Measurements from ENCODE around the gene WDR46.

WDR46 gene

DNA sequence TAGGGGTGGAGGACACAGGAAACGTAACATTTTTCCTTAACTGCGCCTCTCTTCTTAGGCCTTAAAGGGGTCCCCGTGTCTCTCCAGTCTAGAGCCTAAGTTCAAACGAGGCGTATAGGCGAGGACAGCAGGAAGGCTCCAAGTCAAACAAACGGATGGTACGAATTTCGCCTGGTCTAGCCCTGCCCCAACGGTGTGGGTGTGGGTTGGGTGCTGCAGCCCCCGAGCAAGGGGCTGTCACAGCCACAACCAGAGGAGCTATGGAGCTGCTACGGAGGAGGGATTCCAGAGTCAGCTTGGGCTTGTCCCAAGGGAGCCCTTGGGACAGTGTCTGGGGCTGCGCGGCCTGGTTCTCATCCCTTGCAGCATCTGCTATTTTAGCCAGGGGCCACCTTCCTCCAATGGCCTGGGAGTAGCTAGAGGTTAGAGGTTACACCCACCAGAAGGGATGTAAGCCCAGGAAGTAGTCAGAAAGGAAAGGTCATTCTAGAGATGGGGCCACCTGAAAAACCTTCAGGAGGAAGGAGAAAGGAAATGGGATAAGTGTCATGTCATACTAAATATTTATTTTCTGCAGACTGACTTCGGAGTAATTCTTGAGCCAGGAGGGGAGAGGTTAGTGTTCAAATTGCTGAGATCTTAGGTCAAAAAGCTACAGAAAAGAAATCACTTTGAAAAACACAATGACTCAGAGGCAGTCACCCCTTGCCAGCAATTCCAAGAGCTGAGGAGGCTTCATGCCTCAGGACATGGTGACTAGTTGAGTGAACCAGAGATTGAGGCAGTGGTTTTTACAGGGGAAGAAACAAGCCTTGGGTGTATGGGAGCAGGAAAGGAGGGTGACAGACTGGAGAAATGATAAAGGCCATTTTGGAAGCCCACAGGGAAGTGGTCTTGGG, 39.1 kb downstream of the WDR46 start:
- H3K9ac ChIP-seq (ENCODE audit: low read depth in 1 of 2, low read length in 2 of 2) = peak overlapping the region; percentile 74 to 87
- H3K9me3 ChIP-seq (ENCODE audit: control insufficient read depth in 2 of 2, low read length in 2 of 2) = no peaks in the 10 kb centered on the region
- H3K27me3 ChIP-seq (ENCODE audit: control insufficient read depth in 2 of 2, insufficient read depth in 2 of 2, low read length in 2 of 2) = no peaks in the 10 kb centered on the region
- H3K27ac ChIP-seq (ENCODE audit: low read depth in 2 of 2, low read length in 2 of 2) = peak overlapping the region; percentile 85 to 93
- H3K4me3 ChIP-seq (ENCODE audit: low read length in 2 of 2) = peak overlapping the region; percentile 73 to 83
- H3K4me1 ChIP-seq (ENCODE audit: control insufficient read depth in 2 of 2, insufficient read depth in 2 of 2, low read length in 2 of 2) = peaks cover 17 to 21% of the 10 kb centered on the region in 2 donors
- H3K36me3 ChIP-seq (ENCODE audit: control insufficient read depth in 2 of 2, insufficient read depth in 2 of 2, low read length in 2 of 2) = peaks cover 0 to 14% of the 10 kb centered on the region in 2 donors

DNA sequence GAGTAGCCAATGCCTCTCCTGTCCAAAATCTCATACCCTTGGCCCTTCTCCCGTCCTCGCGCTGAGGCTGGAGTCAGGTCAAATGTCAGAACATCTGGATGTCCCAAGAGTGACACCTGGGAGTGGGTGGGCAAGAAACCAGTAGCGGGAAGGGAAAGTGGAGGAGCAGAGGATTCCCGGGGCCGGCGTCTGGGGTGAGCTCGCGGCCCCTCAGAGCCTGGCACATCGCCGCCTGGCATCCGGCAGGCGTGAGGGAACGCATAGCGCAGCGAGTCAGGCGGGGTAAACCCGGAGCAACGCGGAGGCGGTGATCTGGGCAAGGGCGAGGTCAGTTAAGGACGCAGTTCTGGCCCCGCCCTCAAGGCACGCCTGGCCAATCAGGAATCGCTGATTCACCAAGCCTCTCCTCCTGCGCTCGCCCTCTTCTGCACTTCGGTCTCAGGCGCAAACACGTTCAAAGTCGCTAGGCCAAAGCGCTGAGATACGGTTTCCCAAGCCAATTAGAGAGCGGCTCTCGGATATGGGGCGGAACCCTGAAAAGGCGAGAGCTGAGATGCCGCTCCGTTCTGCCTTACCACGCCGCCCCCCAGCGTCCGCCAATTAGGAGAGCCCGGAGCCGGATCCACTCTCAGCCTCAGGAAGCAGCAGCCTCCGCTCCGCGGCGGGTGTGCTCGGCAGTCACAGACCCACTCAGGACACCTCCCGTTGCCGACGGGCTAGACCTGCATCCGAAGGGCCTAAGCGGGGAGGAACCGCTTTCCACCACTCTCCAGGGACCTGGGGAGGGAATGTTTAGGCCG, 39.9 kb downstream of the WDR46 start:
- Histone ChIP-seq H3K9ac (ENCODE audit: low read depth in 1 of 2, low read length in 2 of 2) (peak overlapping the region; percentile 81 to 87), H3K4me1 (ENCODE audit: control insufficient read depth in 2 of 2, insufficient read depth in 2 of 2, low read length in 2 of 2) (peaks cover 17 to 21% of the 10 kb centered on the region in 2 donors), H3K27ac (ENCODE audit: low read depth in 2 of 2, low read length in 2 of 2) (peak overlapping the region; percentile 85 to 93), H3K27me3 (ENCODE audit: control insufficient read depth in 2 of 2, insufficient read depth in 2 of 2, low read length in 2 of 2) (no peaks in the 10 kb centered on the region), H3K36me3 (ENCODE audit: control insufficient read depth in 2 of 2, insufficient read depth in 2 of 2, low read length in 2 of 2) (peaks cover 0 to 14% of the 10 kb centered on the region in 2 donors), H3K4me3 (ENCODE audit: low read length in 2 of 2) (peak overlapping the region; percentile 73 to 83), H3K9me3 (ENCODE audit: control insufficient read depth in 2 of 2, low read length in 2 of 2) (no peaks in the 10 kb centered on the region)

DNA sequence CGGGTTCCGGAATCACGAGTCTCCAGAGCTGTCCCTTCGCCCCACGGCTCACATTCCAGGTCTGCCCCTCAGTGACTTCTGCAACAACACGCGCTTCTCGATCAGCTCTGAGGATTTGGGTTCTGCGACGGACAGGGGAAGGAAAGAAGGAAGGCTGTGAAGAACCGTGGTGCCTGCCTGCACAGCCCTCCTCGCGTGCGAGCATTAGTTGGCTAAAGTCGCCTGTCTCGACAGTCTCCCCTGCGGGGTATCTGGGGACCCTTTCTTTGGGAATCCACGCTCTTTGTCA, 40.5 kb downstream of the WDR46 start:
- Histone ChIP-seq H3K9ac (ENCODE audit: low read depth in 1 of 2, low read length in 2 of 2) (peak overlapping the region; percentile 81 to 85), H3K27ac (ENCODE audit: low read depth in 2 of 2, low read length in 2 of 2) (peak overlapping the region; percentile 85 to 93), H3K36me3 (ENCODE audit: control insufficient read depth in 2 of 2, insufficient read depth in 2 of 2, low read length in 2 of 2) (peaks cover 0 to 14% of the 10 kb centered on the region in 2 donors), H3K27me3 (ENCODE audit: control insufficient read depth in 2 of 2, insufficient read depth in 2 of 2, low read length in 2 of 2) (no peaks in the 10 kb centered on the region), H3K4me3 (ENCODE audit: low read length in 2 of 2) (peak overlapping the region; percentile 73 to 83), H3K9me3 (ENCODE audit: control insufficient read depth in 2 of 2, low read length in 2 of 2) (no peaks in the 10 kb centered on the region), H3K4me1 (ENCODE audit: control insufficient read depth in 2 of 2, insufficient read depth in 2 of 2, low read length in 2 of 2) (peaks cover 17 to 21% of the 10 kb centered on the region in 2 donors)

DNA sequence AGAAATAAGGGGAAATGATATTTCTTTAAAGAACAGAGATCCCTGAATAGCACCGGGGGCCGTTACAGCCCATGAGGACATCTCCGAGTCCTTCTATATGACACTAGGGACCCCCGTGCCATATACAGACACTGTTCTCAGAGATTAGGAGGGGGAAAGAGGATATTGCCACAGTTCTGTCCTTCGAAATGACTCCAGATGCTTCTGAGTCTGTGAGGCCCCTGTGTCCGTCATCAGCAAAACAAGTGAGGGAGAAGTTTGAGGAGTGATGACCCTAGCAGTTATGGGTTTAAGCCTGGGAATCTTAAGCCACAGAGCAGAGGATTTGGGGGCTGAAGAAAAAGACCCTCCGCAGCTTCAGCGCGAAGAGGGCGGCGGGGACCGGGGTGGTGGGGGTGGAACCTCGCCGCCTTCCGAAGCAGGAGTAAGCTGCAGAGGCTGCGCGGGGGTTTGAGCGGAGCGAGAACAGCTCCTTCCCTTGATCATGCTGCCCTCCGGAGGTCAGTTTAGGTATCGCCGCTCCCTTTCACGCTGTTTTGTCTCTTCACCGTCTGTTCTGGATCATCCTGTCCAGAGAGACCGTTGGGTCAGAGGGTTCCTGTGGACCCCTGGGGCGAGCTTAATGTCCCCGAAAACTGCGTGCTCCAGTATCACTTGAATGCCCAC, 40.9 kb downstream of the WDR46 start:
- H3K27ac ChIP-seq (ENCODE audit: low read depth in 2 of 2, low read length in 2 of 2) = peak overlapping the region; percentile 85 to 93
- no peaks in the 10 kb centered on the region for H3K9me3 ChIP-seq (ENCODE audit: control insufficient read depth in 2 of 2, low read length in 2 of 2)
- peak overlapping the region; percentile 81 to 85 for H3K9ac ChIP-seq (ENCODE audit: low read depth in 1 of 2, low read length in 2 of 2)
- peaks cover 17 to 21% of the 10 kb centered on the region in 2 donors for H3K4me1 ChIP-seq (ENCODE audit: control insufficient read depth in 2 of 2, insufficient read depth in 2 of 2, low read length in 2 of 2)
- H3K27me3 ChIP-seq (ENCODE audit: control insufficient read depth in 2 of 2, insufficient read depth in 2 of 2, low read length in 2 of 2) = no peaks in the 10 kb centered on the region
- peak overlapping the region; percentile 73 to 83 for H3K4me3 ChIP-seq (ENCODE audit: low read length in 2 of 2)
- peaks cover 0 to 14% of the 10 kb centered on the region in 2 donors for H3K36me3 ChIP-seq (ENCODE audit: control insufficient read depth in 2 of 2, insufficient read depth in 2 of 2, low read length in 2 of 2)

DNA sequence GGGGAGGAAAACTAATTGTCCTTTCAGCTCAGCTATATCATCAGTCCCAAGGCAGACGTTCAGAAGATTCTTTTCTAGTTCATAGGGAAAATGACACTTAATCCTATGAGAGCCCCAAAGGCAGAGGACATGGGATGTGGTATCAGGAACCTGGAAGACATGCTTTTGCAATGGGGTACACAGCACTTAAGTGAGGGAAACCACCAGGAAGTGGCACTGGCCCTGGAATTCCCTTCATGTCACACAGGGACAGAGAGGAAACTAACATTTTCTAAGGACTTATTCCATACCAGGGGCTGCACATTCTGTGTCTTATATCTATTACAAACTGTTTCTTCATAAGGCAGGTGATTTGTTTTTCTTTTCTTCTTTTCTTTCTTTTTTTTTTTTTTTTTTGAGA, 45.6 kb downstream of the WDR46 start:
- Histone ChIP-seq H3K36me3 (ENCODE audit: control insufficient read depth in 2 of 2, insufficient read depth in 2 of 2, low read length in 2 of 2) (no peaks in the 10 kb centered on the region), H3K4me3 (ENCODE audit: low read length in 2 of 2) (no peak overlapping the region), H3K27me3 (ENCODE audit: control insufficient read depth in 2 of 2, insufficient read depth in 2 of 2, low read length in 2 of 2) (peaks cover 5 to 11% of the 10 kb centered on the region in 2 donors), H3K4me1 (ENCODE audit: control insufficient read depth in 2 of 2, insufficient read depth in 2 of 2, low read length in 2 of 2) (peaks cover 2 to 6% of the 10 kb centered on the region in 2 donors), H3K27ac (ENCODE audit: low read depth in 2 of 2, low read length in 2 of 2) (no peak overlapping the region), H3K9me3 (ENCODE audit: control insufficient read depth in 2 of 2, low read length in 2 of 2) (no peaks in the 10 kb centered on the region), H3K9ac (ENCODE audit: low read depth in 1 of 2, low read length in 2 of 2) (no peak overlapping the region)

DNA sequence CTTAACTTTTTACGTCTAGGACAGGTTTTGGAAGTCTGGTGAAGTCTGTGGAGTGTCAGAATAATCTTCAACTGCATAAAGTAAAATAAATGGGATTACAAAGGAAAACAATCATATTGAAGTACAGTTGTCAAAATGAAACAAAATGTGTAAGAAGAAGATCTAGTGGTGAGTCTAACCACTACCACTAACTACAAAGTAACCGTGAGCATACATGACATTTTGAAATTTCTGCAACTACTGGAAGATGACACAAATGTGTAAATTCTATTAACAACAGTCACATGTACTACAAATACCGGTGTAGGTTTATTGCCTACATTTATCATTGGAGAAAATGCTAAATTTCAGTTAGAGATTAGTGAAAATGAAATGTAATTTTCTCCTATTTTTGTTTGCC, 47.1 kb downstream of the WDR46 start:
- H3K36me3 ChIP-seq (ENCODE audit: control insufficient read depth in 2 of 2, insufficient read depth in 2 of 2, low read length in 2 of 2) = no peaks in the 10 kb centered on the region
- no peak overlapping the region for H3K27ac ChIP-seq (ENCODE audit: low read depth in 2 of 2, low read length in 2 of 2)
- H3K9me3 ChIP-seq (ENCODE audit: control insufficient read depth in 2 of 2, low read length in 2 of 2) = no peaks in the 10 kb centered on the region
- H3K4me3 ChIP-seq (ENCODE audit: low read length in 2 of 2) = no peak overlapping the region
- no peaks in the 10 kb centered on the region for H3K4me1 ChIP-seq (ENCODE audit: control insufficient read depth in 2 of 2, insufficient read depth in 2 of 2, low read length in 2 of 2)
- peaks cover 5 to 11% of the 10 kb centered on the region in 2 donors for H3K27me3 ChIP-seq (ENCODE audit: control insufficient read depth in 2 of 2, insufficient read depth in 2 of 2, low read length in 2 of 2)
- H3K9ac ChIP-seq (ENCODE audit: low read depth in 1 of 2, low read length in 2 of 2) = no peak overlapping the region

DNA sequence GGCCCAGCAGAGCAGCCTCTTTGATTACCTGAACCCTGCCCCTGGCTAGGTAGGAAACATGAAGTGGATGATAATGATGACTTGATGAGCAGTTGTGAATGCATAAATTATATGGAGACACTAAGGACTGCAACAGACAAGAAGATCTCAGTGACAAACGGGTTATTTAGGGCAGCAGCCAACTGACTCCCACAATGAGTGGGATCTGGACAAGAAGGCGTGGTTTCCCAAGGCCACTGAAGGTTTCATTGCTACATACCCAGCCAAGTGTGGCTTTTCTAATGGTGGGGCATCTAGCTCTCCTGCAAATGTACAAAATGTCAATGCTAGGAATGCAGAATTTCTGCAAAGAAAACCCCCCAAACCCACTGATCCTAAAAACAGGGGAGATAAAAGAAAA, 51.3 kb downstream of the WDR46 start:
- H3K36me3 ChIP-seq (ENCODE audit: control insufficient read depth in 2 of 2, insufficient read depth in 2 of 2, low read length in 2 of 2) = no peaks in the 10 kb centered on the region
- H3K4me3 ChIP-seq (ENCODE audit: low read length in 2 of 2) = no peak overlapping the region
- H3K9me3 ChIP-seq (ENCODE audit: control insufficient read depth in 2 of 2, low read length in 2 of 2) = no peaks in the 10 kb centered on the region
- H3K27me3 ChIP-seq (ENCODE audit: control insufficient read depth in 2 of 2, insufficient read depth in 2 of 2, low read length in 2 of 2) = peaks cover 8 to 15% of the 10 kb centered on the region in 2 donors
- H3K9ac ChIP-seq (ENCODE audit: low read depth in 1 of 2, low read length in 2 of 2) = no peak overlapping the region
- no peaks in the 10 kb centered on the region for H3K4me1 ChIP-seq (ENCODE audit: control insufficient read depth in 2 of 2, insufficient read depth in 2 of 2, low read length in 2 of 2)
- H3K27ac ChIP-seq (ENCODE audit: low read depth in 2 of 2, low read length in 2 of 2) = no peak overlapping the region

DNA sequence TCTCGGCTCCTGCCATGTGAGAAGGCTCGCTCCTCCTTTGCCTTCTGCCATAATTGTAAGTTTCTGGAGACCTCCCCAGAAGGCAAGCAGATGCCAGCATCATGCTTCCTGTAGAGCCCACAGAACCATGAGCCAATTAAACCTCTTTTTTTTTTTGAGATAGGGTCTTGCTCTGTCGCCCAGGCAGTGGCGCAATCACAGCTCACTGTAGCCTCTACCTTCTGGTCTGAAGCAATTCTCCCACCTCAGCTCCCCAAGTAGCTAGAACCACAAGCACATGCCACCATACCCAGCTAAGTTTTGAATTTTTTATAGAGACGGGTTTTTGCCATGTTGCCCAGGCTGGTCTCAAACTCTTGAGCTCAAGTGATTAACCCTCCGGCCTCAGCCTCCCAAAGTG, 52.2 kb downstream of the WDR46 start:
- no peak overlapping the region for H3K27ac ChIP-seq (ENCODE audit: low read depth in 2 of 2, low read length in 2 of 2)
- no peak overlapping the region for H3K4me3 ChIP-seq (ENCODE audit: low read length in 2 of 2)
- H3K9me3 ChIP-seq (ENCODE audit: control insufficient read depth in 2 of 2, low read length in 2 of 2) = no peaks in the 10 kb centered on the region
- no peaks in the 10 kb centered on the region for H3K36me3 ChIP-seq (ENCODE audit: control insufficient read depth in 2 of 2, insufficient read depth in 2 of 2, low read length in 2 of 2)
- H3K9ac ChIP-seq (ENCODE audit: low read depth in 1 of 2, low read length in 2 of 2) = no peak overlapping the region
- H3K4me1 ChIP-seq (ENCODE audit: control insufficient read depth in 2 of 2, insufficient read depth in 2 of 2, low read length in 2 of 2) = no peaks in the 10 kb centered on the region
- H3K27me3 ChIP-seq (ENCODE audit: control insufficient read depth in 2 of 2, insufficient read depth in 2 of 2, low read length in 2 of 2) = peaks cover 5 to 9% of the 10 kb centered on the region in 2 donors

DNA sequence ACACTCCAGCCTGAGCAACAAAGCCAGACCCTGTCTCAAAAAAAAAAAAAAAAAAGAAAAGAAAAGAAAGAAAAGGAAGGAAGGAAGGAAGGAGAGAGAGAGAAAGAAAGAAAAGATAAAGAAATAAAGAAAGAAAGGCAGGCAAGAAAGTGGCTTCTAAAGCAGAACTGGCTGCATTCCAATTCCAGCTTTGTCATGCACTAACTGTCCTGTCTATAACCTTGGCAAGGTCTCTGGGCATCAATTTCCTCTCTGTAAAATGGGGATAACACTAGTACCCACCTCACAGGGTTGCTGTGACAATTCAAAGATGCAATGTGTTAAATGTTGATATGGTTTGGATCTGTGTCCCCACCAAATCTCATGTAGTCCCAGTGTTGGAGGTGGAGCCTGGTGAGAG, 52.7 kb downstream of the WDR46 start:
- no peak overlapping the region for H3K4me3 ChIP-seq (ENCODE audit: low read length in 2 of 2)
- no peak overlapping the region for H3K27ac ChIP-seq (ENCODE audit: low read depth in 2 of 2, low read length in 2 of 2)
- H3K27me3 ChIP-seq (ENCODE audit: control insufficient read depth in 2 of 2, insufficient read depth in 2 of 2, low read length in 2 of 2) = peaks cover 5 to 9% of the 10 kb centered on the region in 2 donors
- H3K9ac ChIP-seq (ENCODE audit: low read depth in 1 of 2, low read length in 2 of 2) = no peak overlapping the region
- H3K4me1 ChIP-seq (ENCODE audit: control insufficient read depth in 2 of 2, insufficient read depth in 2 of 2, low read length in 2 of 2) = no peaks in the 10 kb centered on the region
- no peaks in the 10 kb centered on the region for H3K9me3 ChIP-seq (ENCODE audit: control insufficient read depth in 2 of 2, low read length in 2 of 2)
- H3K36me3 ChIP-seq (ENCODE audit: control insufficient read depth in 2 of 2, insufficient read depth in 2 of 2, low read length in 2 of 2) = no peaks in the 10 kb centered on the region

DNA sequence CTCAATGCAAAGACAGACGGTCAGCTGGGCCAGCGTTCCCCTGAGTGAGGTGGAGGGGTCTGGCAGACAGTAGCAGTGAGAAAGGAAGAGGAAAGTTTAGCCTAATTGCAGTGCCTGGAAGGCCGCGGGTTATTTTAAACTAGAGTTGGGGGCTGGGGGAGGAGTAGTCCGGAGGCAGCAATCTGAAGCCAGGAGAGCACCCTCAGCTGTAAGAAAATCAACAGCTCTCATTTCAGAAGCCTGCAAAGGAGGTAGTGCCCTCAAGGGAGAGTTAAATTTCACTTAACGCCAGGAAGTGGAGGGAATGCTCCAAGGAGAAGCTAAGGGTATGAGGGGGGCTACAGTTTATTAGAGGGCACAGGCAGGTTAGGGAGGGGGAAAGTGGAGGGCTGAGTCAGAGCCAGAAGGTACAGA, 53.8 kb downstream of the WDR46 start:
- Histone ChIP-seq H3K27ac (ENCODE audit: low read depth in 2 of 2, low read length in 2 of 2) (no peak overlapping the region), H3K27me3 (ENCODE audit: control insufficient read depth in 2 of 2, insufficient read depth in 2 of 2, low read length in 2 of 2) (peaks cover 3 to 9% of the 10 kb centered on the region in 2 donors), H3K4me1 (ENCODE audit: control insufficient read depth in 2 of 2, insufficient read depth in 2 of 2, low read length in 2 of 2) (no peaks in the 10 kb centered on the region), H3K9me3 (ENCODE audit: control insufficient read depth in 2 of 2, low read length in 2 of 2) (no peaks in the 10 kb centered on the region), H3K9ac (ENCODE audit: low read depth in 1 of 2, low read length in 2 of 2) (no peak overlapping the region), H3K4me3 (ENCODE audit: low read length in 2 of 2) (no peak overlapping the region), H3K36me3 (ENCODE audit: control insufficient read depth in 2 of 2, insufficient read depth in 2 of 2, low read length in 2 of 2) (no peaks in the 10 kb centered on the region)
